AG08395 (cell line): ENCODE data around the gene MFN1.

ENCODE experiments used
- DNase-seq: peaks from one replicate; pipeline ENCODE4 v3.0.0; 2012; ENCODE audit warnings: mixed read lengths, low spot score

MFN1 gene

DNA sequence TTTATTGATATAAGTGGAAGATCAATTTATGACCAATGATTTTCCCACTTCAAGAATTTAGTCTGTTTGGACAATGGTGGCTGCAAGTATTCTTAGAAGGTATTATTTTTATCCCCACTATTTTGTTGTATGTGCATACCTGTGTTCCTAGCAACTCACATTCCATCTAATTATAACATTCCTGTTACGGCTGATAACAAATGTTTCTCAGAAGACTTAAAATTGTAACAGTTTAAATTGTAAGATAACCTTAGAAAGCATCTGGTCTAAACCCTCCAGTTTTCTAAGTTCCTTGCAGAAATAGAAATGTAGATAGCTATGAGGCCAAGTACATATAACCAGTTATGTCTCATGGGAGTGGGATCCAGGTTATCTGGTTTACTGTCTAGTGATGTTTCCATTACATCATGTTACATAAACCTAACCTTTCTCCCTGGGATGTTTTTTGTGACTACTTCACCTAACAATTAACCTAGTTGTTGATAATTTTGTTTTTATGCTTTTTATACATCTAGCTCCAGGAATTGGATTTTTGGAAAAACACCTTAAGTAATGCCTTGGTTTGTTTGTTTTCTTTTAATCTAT lies 11.1 kb upstream of the MFN1 start:
- DNase-seq = no peak

DNA sequence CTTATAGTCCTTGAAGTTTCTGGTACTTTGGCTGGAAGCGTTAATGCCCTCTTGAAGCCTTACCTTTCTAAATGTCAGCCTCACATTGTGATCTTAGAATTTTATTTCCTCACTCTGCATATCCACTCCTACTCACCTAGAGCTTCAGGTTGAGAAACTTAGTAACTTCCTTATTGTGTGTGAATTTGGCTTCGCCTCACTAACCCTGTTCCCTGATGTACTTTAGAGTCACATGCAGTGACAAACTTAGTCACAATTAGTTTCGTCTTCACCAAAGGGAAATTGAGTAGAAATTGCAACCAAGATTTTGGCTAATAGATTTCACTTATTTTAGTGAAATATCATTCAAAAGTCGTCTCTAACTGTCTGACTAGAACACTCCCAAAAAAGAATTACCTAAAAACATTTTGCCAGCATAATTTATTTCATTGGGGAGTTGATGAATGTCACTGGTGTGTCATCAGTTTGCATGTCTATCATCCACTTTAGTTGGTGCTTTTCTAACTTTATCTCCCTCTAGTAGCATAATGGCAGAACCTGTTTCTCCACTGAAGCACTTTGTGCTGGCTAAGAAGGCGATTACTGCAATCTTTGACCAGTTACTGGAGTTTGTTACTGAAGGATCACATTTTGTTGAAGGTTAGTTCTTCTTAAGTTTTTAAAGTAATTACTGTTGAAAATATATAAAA lies 960 bp downstream of the MFN1 start:
- no peak for DNase-seq

DNA sequence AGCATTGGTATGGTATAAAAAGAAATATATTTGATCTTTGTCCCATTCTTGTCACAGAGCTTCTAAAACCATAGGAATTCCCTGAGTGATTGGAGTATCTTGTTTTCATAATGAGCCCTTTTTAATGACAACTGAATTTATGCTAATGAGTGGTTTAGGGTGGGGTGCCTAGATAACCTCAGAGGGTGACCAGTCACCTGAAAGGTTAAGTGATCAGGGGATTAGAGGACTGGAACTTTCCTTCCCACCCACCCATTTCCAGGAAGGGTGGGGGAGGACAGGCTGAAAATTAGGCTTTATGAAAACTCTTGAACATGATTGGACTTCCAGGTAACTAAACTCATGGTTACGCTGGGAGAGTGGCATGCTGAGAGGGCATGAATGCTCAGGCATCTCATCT lies 8.5 kb downstream of the MFN1 start:
- no peak for DNase-seq

DNA sequence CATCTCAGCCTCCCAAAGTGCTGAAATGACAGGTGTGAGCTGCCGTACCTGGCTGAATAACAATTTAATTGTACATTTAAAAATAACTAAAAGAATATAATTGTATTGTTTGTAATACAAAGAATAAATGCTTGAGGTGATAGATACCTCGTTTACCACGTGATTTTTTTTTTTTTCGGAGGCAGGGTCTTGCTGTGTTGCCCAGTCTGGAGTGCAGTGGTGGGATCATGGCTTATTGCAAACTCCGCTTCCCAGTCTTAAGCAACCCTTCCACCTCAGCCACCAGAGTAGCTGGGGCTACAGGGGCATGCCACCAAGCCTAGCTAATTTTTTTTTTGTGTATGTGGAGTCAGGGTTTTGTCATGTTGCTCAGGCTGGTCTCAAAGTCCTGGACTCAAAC lies 15.8 kb downstream of the MFN1 start:
- DNase-seq = no peak

DNA sequence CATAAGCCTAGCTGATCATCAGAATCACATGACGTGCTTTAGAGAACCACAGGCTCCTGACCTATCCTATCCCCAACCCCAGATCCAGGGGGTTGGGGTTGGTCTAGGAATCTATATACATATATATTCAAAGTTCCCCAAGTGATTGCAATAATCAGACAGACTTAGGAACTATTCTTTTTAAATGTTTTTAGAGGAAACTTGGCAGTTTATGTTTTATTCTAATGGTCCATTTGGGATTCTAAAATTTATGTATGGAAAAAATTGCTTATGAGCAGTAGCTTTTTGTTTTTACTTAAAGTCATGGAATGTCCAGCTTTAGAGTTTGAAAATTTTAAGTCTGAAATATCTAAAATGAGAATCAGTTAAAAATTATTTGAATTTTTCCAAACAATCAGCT lies 22.1 kb downstream of the MFN1 start:
- DNase-seq = no peak

DNA sequence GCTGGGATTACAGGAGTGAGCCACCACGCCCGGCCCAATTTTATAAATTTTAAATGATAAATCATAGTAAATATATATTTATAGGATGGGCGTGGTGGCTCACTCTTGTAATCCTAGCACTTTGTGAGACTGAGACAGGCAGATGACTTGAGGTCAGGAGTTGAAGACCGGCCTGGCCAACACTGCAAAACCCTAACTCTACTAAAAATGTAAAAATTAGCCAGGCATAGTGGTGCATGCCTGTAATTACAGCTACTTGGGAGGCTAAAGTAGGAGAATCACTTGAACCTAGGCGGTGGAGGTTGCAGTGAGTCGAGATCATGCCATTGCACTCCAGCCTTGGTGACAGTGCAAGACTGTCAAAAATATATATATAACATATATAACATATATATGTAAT lies 26.4 kb downstream of the MFN1 start:
- DNase-seq = no peak

DNA sequence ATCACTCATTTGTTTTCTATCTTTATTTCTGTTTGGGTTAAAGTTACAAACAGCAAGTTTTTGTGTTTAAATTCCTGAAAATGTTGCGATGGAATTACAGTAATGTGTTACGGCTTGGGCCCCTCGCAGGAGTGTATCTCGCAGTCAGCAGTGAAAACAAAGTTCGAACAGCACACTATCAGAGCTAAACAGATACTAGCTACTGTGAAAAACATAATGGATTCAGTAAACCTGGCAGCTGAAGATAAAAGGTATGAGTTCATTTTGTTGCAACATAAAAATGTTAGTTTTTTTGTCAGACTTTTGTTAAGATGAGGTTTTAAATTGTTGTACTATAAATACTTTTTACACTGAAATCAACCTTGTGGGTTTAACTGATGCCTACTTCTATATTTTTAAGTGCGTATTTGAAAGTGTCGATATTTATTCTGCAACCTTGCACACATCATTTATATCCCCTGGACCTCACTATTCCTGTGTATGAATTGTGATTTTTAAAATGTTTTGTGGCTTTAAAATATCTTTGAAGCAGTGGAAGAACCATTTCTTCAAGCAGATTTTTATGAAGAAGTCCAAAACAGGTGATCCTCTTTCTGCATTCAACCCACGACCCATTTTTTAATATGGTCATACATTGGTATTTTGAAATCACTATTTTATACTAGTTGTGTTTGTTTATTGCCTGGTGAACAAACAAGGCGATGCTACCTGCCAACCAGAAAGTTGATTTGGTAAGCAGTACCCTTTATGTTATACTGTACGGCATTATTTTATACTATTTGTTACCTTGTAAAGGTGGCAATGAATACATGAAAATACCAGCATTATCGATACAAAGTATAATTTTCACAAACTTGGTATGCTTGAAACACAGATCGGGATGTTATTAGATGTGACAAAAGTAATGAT lies 27.8 kb downstream of the MFN1 start:
- DNase-seq = no peak

DNA sequence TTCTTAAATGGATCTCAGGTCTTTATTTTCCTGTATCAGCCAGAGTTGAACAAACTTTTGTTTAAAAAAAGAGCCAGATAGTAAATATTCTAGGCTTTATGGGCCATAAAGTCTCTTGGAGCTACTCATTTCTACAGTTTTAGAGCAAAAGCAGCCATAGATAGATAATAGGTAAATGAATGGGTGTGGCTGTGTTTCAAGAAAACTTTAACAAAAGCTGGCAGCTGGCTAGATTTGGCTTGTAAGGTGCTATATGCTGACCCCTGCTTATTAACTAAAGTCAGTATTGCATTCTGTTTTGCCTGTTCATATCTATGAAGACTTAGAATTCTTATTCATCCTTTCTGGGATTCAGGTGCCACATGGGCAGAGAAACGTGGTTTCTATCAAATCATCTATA lies 29.0 kb downstream of the MFN1 start:
- no peak for DNase-seq

DNA sequence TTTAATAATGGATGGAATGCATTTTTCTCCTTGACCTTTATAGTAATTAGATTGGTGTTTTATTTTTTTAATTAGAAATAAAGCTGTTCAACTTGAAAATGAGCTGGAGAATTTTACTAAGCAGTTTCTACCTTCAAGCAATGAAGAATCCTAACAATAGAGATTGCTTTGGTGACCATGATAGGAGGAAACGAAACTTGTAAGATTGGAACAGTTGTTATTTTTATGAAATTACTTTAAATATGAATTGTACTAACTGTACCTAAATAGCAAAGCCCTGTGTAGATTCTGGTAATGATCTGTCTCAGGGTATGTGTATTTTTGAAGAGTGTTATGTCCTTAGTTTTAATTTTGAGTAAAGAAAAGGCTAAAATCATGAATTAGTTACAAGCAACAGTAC lies 44.4 kb downstream of the MFN1 start:
- no peak for DNase-seq

DNA sequence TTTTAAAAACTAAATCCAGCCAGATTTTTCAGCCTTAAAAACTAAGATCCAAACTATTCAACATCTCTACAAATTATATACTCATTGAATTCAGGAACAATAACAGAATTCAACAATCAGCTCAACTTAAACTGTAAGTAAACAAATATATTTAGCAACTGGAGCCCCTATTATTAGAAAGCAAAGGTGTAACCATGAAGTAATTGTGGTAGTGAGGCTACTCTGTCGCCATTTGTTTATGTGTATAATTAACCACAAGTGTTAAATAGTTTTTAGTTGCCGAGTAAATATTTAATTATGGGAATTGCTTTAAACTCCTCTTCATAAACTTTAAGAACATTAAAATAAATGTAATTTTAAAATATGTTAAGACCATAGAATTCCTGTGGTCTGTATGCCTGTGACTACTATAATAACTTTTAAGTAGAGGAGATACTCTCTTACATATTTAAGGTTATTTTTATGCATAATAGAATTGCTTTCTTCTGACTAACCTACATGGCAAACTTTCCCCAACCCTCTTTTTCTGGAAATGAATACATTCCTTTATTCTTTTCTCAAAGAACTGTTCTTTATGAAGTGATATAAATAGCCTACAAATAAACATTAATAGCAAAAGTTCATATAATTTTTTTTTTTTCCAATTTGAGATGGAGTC lies 51.2 kb downstream of the MFN1 start:
- DNase-seq = peak; percentile 13

DNA sequence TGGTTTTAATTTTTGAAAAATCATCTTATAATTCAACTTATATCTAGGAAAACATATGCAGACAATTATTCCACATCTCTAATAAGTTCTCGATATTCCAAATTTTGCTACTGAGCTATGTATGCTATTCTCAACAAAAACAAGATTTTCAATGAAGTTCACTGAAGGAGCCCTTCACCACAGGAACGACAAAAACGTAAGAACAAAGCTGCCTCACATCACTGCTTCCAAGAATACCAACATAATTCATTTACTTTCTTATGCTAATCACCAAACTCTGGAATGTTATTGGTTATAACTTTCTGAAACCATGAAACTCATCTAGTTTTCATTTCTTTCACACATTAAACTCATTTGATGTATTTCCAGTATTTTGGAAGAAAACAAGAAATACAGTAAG lies 54.1 kb downstream of the MFN1 start:
- no peak for DNase-seq

DNA sequence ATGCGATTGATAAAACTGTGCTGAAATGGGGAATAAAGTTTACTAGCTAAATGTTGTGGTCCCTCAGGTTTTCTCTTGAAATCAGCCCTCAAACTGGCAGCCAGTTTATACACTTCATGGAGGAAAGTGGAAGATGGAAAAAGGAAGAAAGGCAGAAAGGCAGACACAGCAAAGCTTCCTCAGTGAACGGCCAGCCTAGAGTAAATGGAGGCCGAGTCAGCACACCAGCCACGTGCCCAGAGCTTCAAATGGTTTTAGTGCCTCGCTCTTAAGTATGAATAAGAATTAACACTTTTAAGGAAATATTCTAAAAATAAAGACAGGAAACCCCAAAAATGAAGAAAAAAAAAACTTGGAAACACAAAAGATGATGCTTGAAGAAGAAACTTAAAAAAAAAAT lies 55.5 kb downstream of the MFN1 start:
- no peak for DNase-seq

DNA sequence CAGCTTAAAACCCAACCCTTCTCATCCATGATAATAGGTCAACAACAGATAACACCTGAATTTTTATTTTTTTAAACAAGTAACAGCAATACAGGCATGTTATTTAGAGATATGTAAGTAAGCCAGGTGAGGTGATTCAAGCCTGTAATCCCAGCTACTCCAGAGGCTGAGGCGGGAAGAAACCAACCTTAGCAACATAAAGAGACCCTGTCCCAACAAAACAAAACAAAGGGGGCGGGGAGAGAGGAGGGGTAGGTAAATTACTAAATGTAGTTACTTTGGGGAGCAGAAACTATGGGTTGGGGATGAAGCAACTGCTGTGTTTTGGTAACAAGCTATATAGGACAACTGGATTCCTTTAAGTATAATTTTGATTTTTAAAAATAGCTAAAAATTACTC lies 56.8 kb downstream of the MFN1 start:
- no peak for DNase-seq

DNA sequence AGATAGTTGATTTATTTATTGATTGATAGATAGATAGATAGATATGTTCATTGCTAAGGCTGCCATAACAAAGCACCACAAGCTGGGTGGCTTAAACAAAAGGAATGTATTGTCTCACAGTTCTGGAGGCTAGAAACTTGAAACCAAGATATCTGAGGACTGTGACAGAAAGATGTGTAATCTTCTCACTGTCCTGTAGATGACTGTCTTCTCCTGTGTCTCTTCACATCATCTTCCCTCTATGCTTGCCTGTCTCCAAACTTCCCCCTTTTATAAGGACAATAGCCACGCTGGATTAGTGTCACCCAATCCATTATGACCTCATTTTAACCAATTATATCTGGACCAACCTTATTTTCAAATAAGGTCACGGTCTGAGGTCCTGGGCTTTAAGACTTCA lies 62.8 kb downstream of the MFN1 start:
- peak; percentile 22 for DNase-seq

DNA sequence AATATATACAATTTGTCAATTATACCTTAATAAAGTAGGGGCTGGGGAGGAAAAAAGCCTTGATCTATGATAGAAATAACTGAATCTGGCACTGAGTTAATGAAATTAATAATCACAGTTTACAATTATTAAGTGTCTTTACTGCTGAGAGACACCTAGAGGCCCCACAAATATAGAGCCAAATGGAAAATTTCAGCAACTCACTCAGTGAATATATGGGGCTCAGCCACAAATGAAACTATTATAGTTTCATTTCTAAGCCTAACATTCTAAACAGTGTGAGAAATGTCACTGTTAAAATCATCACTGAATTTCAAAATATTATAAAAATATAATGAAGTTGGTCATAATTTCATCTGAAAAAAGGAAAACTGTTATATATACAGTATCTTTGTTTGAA lies 63.5 kb downstream of the MFN1 start:
- DNase-seq = no peak

DNA sequence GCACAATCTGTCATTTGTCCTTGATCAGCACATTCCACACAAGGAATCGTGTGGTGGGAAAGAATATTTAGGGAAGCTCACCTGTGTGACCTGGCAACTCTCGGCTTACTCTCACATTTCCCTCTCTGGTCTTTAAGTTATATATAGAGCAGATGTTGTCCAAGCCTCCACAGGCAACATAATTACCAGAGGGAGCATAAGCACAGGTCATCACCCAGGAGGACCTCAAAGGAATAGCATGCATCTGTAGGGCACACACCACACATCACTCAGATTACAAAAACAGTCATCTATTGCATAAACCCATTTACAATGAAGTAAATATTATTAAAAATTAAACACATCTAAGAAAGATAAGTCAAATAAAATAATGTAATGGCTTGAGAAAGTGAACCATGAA lies 67.3 kb downstream of the MFN1 start:
- DNase-seq = no peak

DNA sequence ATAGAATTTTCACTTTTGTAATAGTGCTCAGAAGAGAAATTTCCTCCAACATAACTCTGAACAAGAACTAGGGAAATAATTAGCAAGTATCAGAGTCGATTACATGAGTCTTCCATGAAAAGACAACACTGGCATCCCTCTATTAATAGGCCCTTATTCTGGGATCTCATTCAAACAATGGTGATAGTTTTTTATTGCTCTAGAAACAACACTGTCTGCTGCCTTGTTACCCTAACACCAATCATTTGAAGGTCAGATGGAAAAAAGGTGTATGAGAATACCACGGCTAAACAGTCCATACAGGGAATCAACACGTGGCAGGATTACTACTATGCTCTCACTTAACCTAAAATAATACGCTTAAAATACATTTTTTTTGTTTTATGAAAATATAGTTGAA lies 67.9 kb downstream of the MFN1 start:
- no peak for DNase-seq

DNA sequence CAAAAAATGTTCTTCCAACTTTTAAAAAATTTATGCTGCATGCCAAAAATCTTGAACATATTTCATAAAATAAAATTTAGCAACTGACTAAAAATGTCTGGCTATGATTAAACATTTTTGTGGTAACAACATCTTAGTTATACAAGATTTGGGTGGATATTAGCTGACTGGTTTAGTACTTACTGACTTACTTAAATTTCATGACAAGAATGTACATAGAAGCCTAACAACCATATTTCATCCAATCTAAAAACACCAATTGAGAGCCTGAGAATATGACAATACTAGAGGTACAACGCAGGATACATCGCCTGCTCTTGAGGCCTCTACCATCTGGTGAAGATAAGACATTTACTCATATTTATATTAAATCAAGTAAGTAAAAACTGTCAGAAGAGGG lies 69.2 kb downstream of the MFN1 start:
- DNase-seq = peak; percentile 35

DNA sequence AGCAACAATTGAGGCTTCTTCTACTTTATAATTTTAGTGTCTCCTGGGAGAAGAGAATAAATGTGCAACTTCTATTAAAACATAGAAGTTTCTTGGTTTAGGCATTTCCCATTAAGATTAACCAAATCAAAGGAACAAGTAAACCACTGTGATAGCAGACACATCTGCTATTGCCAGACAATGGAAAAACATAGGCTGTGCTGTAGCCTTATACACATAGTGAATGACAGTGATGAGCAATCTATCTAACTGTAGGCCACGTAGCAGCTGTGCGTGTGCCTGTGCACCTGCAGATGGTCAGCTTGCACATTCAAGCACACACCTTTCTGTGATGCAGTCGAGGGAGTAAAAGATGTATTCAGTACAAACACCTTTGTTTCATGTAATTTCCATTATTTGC lies 71.1 kb downstream of the MFN1 start:
- no peak for DNase-seq

DNA sequence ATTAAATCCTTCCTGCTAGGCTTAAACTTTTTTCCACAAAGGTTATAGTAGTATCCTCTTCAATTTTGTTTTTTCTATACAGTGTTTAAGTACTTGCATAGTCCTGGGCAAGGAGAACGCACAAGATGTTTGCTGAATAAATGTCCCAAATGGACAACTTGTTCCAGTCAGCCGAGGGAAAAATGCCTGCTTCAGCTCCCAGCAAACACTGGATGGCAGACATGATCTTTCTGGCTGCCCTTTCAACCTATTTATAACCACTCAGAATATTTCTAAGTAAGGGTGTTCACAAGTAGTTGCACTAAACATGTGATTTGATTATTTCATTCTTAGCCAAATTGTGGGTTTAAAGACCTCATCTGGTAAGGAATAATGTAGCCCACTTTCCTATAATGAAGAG lies 74.0 kb downstream of the MFN1 start:
- peak; percentile 53 for DNase-seq

DNA sequence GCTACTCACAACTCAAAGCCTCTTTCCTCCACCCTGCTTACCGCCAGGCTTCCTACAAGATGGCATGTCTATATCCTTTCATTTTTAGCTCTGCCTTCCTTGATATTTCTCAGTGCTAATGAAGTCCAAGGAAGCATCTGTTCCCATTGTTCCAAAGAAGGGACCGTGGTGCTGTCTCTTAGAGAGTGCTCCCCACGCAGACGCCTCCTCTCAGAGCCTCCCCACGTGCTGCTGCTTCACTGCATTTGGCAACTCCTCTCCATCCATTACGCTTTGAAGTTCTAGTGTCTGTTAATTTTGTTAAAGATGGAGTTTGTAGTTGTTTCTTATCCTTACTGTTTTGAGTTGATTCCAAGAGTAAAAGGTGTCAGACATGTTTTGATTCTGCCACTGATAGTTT lies 77.6 kb downstream of the MFN1 start:
- no peak for DNase-seq

DNA sequence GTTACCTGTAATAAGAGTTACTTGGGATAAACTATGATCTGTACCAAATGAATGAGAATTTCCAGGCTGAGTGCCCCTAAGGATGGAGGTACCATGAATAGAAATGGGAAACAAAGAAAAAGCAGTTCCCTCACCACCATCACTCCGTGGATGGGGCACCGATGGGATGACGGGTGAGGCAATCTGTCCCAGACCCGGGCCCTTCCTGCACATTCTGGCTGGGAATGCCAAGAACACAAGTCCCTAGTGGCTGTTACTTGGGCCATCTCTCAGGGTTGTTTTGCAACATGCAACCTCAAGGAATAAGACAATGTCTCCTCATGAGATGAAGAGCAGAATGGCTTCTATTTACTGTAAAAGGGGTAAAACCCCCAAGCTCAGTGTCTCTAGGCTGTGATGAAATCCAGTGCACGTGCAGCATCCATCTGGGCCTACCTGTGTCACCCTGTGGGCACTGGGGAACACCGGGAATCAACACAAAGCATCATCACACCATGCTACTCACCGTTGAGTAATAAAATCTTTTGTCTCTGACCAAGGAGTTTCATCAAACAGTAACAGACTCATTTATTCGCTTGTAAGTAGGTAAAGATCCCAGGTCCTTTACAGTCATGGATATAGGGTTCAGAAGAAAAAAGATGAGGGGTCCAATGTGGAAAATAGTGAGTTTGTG lies 81.5 kb downstream of the MFN1 start:
- DNase-seq = no peak
